HepG2 (cell line): Measurements from ENCODE around the gene ZNF174. TPM values are rescaled to one million over a fixed set of nuclear protein-coding genes. Genes with fewer than 3 reads are reported as not detected.

Source experiments
- ARNTL ChIP-seq: sonication (generic); formaldehyde crosslinking; IDR thresholded peaks from 2 replicates; pipeline ENCODE4 v1.4.0; 2020; ENCODE audit warnings: mild to moderate bottlenecking, missing genetic modification reagents
- CAMTA2 ChIP-seq: sonication (generic); formaldehyde crosslinking; IDR thresholded peaks from 2 replicates; pipeline ENCODE4 v1.4.0; 2020; ENCODE audit warnings: mild to moderate bottlenecking, missing genetic modification reagents, borderline replicate concordance
- FOXM1 ChIP-seq: sonication (generic); formaldehyde crosslinking; IDR thresholded peaks from 2 replicates; pipeline ENCODE4 v1.5.0; 2020; ENCODE audit warnings: missing genetic modification reagents
- HCFC1 ChIP-seq: fragments of 150-350 bp; IDR thresholded peaks from 2 replicates; pipeline ENCODE4 v1.6.1; 2014; ENCODE audit warnings: low read depth, low read length
- MED1 ChIP-seq: sonication (generic); formaldehyde crosslinking; IDR thresholded peaks from 2 replicates; pipeline ENCODE4 v1.4.0; 2020; ENCODE audit warnings: missing genetic modification reagents
- MEF2D ChIP-seq: sonication (generic); formaldehyde crosslinking; IDR thresholded peaks from 2 replicates; pipeline ENCODE4 v1.5.1; 2020; ENCODE audit warnings: mild to moderate bottlenecking, missing genetic modification reagents
- MIXL1 ChIP-seq: IDR thresholded peaks from 2 replicates; pipeline ENCODE4 v1.6.1; 2016
- NFE2L2 ChIP-seq: fragments of 150-350 bp; IDR thresholded peaks from 2 replicates; pipeline ENCODE4 v1.6.1; 2014; ENCODE audit warnings: low read length
- NFKBIZ ChIP-seq: IDR thresholded peaks from 2 replicates; pipeline ENCODE4 v1.6.1; 2018; ENCODE audit warnings: missing genetic modification reagents, missing compliant biosample characterization
- NR2F2 ChIP-seq: IDR thresholded peaks from 2 replicates; pipeline ENCODE4 v1.6.1; 2012; ENCODE audit warnings: low read depth, inconsistent platforms, borderline replicate concordance
- SMAD3 ChIP-seq: sonication (generic); formaldehyde crosslinking; IDR thresholded peaks from 2 replicates; pipeline ENCODE4 v1.4.0; 2020; ENCODE audit warnings: missing genetic modification reagents
- SRSF9 ChIP-seq: fragments of 200-400 bp; formaldehyde crosslinking; IDR thresholded peaks from 2 replicates; pipeline ENCODE4 v1.6.1; 2018; ENCODE audit warnings: borderline replicate concordance, mild to moderate bottlenecking, low read depth, low read length; ENCODE audit not compliant: insufficient read depth, poor library complexity, severe bottlenecking
- TOE1 ChIP-seq: sonication (generic); formaldehyde crosslinking; IDR thresholded peaks from 2 replicates; pipeline ENCODE4 v1.4.0; 2020; ENCODE audit warnings: mild to moderate bottlenecking, missing genetic modification reagents
- ZEB1 ChIP-seq: IDR thresholded peaks from 2 replicates; pipeline ENCODE4 v1.6.1; 2012; ENCODE audit warnings: mild to moderate bottlenecking, low read depth, inconsistent platforms; ENCODE audit not compliant: insufficient replicate concordance
- ZNF180 ChIP-seq: sonication (generic); formaldehyde crosslinking; IDR thresholded peaks from 2 replicates; pipeline ENCODE4 v1.4.0; 2020; ENCODE audit warnings: low read depth, missing genetic modification reagents, borderline replicate concordance
- ZNF331 ChIP-seq: sonication (generic); formaldehyde crosslinking; IDR thresholded peaks from 2 replicates; pipeline ENCODE4 v1.4.0; 2020; ENCODE audit warnings: missing genetic modification reagents
- ZNF501 ChIP-seq: sonication (generic); formaldehyde crosslinking; IDR thresholded peaks from 2 replicates; pipeline ENCODE4 v1.5.1; 2020; ENCODE audit warnings: mild to moderate bottlenecking, moderate library complexity, missing genetic modification reagents
- ZNF589 ChIP-seq: sonication (generic); formaldehyde crosslinking; conservative IDR thresholded peaks from 2 replicates; pipeline ENCODE4 v1.8.0; 2022; ENCODE audit warnings: mild to moderate bottlenecking, moderate library complexity, missing genetic modification reagents
- ZNF614 ChIP-seq: IDR thresholded peaks from 2 replicates; pipeline ENCODE4 v1.6.1; 2018; ENCODE audit warnings: missing biosample characterization, missing genetic modification reagents, inconsistent platforms, borderline replicate concordance
- ZNF7 ChIP-seq: IDR thresholded peaks from 2 replicates; pipeline ENCODE4 v1.6.1; 2016; ENCODE audit warnings: missing biosample characterization, missing genetic modification reagents
- polyA plus RNA-seq, 8 experiments: library from polyadenylated mRNA; depleted of rRNA in 3 of 8; stranded (reverse) in 7 of 8; unstranded in 1 of 8; fragments of >200 nt; fragmentation: Illumina TruSeq in 4 of 8; extraction: Trizol in 4 of 8; gene quantifications; 2 replicates each; pipeline versions ENCODE4 v1.2.1 to v1.2.3, GENCODE V29; 2011 to 2016; ENCODE audit warnings: low read depth in 4 of 8, missing spikeins in 1 of 8, mixed read lengths in 1 of 8; ENCODE audit not compliant: insufficient read depth in 1 of 8
- total RNA-seq, 5 experiments: library from RNA; depleted of rRNA; stranded (reverse); fragments of >200 nt; fragmentation: Illumina TruSeq; extraction: Trizol; gene quantifications; 2 replicates each; pipeline ENCODE4 v1.2.3, GENCODE V29; 2016; ENCODE audit warnings: low read depth in 1 of 5
- TF ChIP-seq, protein P1 (sequence below): sonication (generic); formaldehyde crosslinking; IDR thresholded peaks from 2 replicates; pipeline ENCODE4; 2020; ENCODE audit warnings: missing genetic modification reagents, mild to moderate bottlenecking, borderline replicate concordance
- TF ChIP-seq, protein P2 (sequence below): IDR thresholded peaks from 2 replicates; pipeline ENCODE4 v1.6.1; 2016; ENCODE audit warnings: low read depth
- TF ChIP-seq, protein P3 (sequence below): sonication (generic); formaldehyde crosslinking; IDR thresholded peaks from 2 replicates; pipeline ENCODE4 v1.5.0; 2020; ENCODE audit warnings: mild to moderate bottlenecking, missing genetic modification reagents
- TF ChIP-seq, protein P4 (sequence below): sonication (generic); formaldehyde crosslinking; IDR thresholded peaks from 2 replicates; pipeline ENCODE4 v1.4.0; 2020; ENCODE audit warnings: mild to moderate bottlenecking, missing genetic modification reagents

The ZNF174 gene
- total and polyA plus RNA-seq, 2 of the 13 experiments (the other 11 are each of a cell fraction or from before 2014, with no cell fraction given): 8.3 to 10.6 TPM

DNA sequence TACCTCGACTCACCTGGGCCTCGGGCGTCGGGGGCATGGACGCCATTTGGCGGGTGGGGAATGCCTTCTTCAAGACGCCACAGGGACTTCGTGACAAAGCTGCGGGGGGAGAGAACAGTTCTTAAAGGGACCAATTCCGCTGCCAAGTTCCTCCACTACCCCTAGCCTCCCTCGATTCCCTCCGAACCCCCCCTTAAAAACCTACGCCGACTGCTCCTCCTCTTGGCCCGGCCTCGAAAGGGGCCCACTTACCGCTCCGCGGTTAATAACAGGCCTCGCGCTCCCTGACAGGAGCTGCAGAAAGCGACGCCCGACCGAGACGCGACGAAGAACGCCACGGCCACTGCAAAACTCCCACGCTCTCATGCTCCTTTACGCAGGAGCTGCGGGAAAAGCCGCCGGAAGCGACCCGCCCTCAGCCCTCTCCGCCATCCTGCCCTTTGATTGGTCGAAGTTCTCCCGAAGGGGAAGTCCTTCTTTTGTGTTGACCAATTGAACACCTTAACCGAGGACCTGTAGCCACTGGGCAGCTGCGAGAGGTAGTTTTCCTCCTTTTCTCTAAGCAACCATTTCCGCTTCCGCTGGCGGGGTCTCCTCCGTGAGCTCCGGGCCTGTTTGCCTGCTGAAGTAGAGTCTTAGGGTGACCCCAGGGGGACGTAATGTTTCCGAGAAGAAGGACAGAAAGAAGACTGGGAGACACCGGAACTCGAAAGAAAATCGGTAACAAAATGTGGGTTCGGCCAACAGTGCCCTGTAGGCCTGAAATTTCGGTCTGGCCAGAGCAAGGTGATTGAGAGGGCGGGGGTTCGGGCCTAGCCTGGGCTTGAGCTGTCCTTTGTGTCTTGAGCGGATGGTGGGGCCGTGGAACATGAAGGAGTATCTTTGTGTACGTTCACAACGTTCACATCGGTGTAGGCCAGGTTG lies 42.4 kb downstream of the ZNF174 start, which contains the start of the genes NAA60 and ZNF597 (continued):
- TF ChIP-seq, protein P1, sequence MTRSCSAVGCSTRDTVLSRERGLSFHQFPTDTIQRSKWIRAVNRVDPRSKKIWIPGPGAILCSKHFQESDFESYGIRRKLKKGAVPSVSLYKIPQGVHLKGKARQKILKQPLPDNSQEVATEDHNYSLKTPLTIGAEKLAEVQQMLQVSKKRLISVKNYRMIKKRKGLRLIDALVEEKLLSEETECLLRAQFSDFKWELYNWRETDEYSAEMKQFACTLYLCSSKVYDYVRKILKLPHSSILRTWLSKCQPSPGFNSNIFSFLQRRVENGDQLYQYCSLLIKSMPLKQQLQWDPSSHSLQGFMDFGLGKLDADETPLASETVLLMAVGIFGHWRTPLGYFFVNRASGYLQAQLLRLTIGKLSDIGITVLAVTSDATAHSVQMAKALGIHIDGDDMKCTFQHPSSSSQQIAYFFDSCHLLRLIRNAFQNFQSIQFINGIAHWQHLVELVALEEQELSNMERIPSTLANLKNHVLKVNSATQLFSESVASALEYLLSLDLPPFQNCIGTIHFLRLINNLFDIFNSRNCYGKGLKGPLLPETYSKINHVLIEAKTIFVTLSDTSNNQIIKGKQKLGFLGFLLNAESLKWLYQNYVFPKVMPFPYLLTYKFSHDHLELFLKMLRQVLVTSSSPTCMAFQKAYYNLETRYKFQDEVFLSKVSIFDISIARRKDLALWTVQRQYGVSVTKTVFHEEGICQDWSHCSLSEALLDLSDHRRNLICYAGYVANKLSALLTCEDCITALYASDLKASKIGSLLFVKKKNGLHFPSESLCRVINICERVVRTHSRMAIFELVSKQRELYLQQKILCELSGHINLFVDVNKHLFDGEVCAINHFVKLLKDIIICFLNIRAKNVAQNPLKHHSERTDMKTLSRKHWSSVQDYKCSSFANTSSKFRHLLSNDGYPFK (CRISPR knock-in tag): peak; percentile 62; the same call in 1 of the 2 replicates
- TF ChIP-seq NFKBIZ (no peak), NFE2L2 (no peak), SMAD3 (CRISPR knock-in tag) (no peak), MEF2D (CRISPR knock-in tag) (no peak), ZEB1 (no peak), MED1 (0 out of 2 replicates have a peak, but pooled peaks have one; percentile 13), ZNF501 (CRISPR knock-in tag) (peak; percentile 67; the same call in 1 of the 2 replicates), MIXL1 (CRISPR knock-in tag) (no peak), ZNF180 (CRISPR knock-in tag) (no peak), HCFC1 (no peak), ARNTL (CRISPR knock-in tag) (no peak), SRSF9 (no peak), ZNF331 (CRISPR knock-in tag) (no peak), NR2F2 (no peak), ZNF7 (CRISPR knock-in tag) (no peak), CAMTA2 (CRISPR knock-in tag) (no peak), FOXM1 (CRISPR knock-in tag) (no peak), TOE1 (CRISPR knock-in tag) (no peak), ZNF614 (0 out of 2 replicates have a peak, but pooled peaks have one; percentile 21), ZNF589 (CRISPR knock-in tag) (no peak)
- TF ChIP-seq, protein P2, sequence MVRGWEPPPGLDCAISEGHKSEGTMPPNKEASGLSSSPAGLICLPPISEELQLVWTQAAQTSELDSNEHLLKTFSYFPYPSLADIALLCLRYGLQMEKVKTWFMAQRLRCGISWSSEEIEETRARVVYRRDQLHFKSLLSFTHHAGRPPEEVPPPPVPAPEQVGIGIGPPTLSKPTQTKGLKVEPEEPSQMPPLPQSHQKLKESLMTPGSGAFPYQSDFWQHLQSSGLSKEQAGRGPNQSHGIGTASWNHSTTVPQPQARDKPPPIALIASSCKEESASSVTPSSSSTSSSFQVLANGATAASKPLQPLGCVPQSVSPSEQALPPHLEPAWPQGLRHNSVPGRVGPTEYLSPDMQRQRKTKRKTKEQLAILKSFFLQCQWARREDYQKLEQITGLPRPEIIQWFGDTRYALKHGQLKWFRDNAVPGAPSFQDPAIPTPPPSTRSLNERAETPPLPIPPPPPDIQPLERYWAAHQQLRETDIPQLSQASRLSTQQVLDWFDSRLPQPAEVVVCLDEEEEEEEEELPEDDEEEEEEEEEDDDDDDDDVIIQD (CRISPR knock-in tag): no peak
- TF ChIP-seq, protein P3, sequence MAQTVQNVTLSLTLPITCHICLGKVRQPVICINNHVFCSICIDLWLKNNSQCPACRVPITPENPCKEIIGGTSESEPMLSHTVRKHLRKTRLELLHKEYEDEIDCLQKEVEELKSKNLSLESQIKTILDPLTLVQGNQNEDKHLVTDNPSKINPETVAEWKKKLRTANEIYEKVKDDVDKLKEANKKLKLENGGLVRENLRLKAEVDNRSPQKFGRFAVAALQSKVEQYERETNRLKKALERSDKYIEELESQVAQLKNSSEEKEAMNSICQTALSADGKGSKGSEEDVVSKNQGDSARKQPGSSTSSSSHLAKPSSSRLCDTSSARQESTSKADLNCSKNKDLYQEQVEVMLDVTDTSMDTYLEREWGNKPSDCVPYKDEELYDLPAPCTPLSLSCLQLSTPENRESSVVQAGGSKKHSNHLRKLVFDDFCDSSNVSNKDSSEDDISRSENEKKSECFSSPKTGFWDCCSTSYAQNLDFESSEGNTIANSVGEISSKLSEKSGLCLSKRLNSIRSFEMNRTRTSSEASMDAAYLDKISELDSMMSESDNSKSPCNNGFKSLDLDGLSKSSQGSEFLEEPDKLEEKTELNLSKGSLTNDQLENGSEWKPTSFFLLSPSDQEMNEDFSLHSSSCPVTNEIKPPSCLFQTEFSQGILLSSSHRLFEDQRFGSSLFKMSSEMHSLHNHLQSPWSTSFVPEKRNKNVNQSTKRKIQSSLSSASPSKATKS (CRISPR knock-in tag): no peak
- TF ChIP-seq, protein P4, sequence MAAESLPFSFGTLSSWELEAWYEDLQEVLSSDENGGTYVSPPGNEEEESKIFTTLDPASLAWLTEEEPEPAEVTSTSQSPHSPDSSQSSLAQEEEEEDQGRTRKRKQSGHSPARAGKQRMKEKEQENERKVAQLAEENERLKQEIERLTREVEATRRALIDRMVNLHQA (CRISPR knock-in tag): no peak
